ENCODE measurements around the gene FNBP1L. TPM values are rescaled to one million over a fixed set of nuclear protein-coding genes. Genes with fewer than 3 reads are reported as not detected.

Gene FNBP1L
- total RNA-seq, 2 experiments from 2014 or later: 0.13 TPM

GRCh38 chr1:93522721-93523120 is 74.8 kb downstream of the FNBP1L start:
- Histone ChIP-seq H4K20me1 (ENCODE audit: insufficient read depth, low read length) (no peaks in the 10 kb centered on the region), H3K79me2 (ENCODE audit: insufficient read depth, low read depth, low read length) (no peaks in the 10 kb centered on the region), H3K4me1 (ENCODE audit: insufficient read depth, low read length, poor library complexity, severe bottlenecking) (no peaks in the 10 kb centered on the region), H3K9me3 (ENCODE audit: low read length) (no peaks in the 10 kb centered on the region), H3K4me3 (ENCODE audit: low read depth, low read length, poor library complexity, severe bottlenecking) (no peak overlapping the region), H2AFZ (ENCODE audit: low read length) (no peak overlapping the region), H3K4me2 (ENCODE audit: low read length) (no peak overlapping the region), H3K27ac (ENCODE audit: low read depth, low read length, poor library complexity, severe bottlenecking) (no peak overlapping the region), H3K36me3 (ENCODE audit: insufficient read depth, low read length) (no peaks in the 10 kb centered on the region), H3K9me2 (ENCODE audit: insufficient read depth, low read length) (no peaks in the 10 kb centered on the region)
- TF ChIP-seq, protein P1, sequence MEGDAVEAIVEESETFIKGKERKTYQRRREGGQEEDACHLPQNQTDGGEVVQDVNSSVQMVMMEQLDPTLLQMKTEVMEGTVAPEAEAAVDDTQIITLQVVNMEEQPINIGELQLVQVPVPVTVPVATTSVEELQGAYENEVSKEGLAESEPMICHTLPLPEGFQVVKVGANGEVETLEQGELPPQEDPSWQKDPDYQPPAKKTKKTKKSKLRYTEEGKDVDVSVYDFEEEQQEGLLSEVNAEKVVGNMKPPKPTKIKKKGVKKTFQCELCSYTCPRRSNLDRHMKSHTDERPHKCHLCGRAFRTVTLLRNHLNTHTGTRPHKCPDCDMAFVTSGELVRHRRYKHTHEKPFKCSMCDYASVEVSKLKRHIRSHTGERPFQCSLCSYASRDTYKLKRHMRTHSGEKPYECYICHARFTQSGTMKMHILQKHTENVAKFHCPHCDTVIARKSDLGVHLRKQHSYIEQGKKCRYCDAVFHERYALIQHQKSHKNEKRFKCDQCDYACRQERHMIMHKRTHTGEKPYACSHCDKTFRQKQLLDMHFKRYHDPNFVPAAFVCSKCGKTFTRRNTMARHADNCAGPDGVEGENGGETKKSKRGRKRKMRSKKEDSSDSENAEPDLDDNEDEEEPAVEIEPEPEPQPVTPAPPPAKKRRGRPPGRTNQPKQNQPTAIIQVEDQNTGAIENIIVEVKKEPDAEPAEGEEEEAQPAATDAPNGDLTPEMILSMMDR (conservative IDR thresholded peaks at IDR 0.05; ENCODE audit: low read length): no peak
- TF ChIP-seq EZH2phosphoT487 (IDR thresholded peaks at IDR 0.05; ENCODE audit: borderline replicate concordance, low read depth, low read length): no peak
- no peak for DNase-seq (ENCODE audit: low spot score)
- intact Hi-C loops (cut with micrococcal nuclease; ENCODE audit: unreplicated experiment): no loop called here
- POLR2A ChIA-PET: interaction anchor here (1.6 kb wide), 1 partner anchor 178 kb away, joined by 3 read pairs; no protein-coding TSS in a partner anchor
- CTCF ChIA-PET (ENCODE audit: unreplicated experiment): no interaction called here
- BruUV-seq (replicated peaks): no TSS peak

GRCh38 chr1:93525431-93525830 is 77.5 kb downstream of the FNBP1L start:
- DNase-seq (ENCODE audit: low spot score): no peak
- CTCF ChIA-PET (ENCODE audit: unreplicated experiment): no interaction called here
- Histone ChIP-seq H3K9me2 (ENCODE audit: insufficient read depth, low read length) (no peaks in the 10 kb centered on the region), H2AFZ (ENCODE audit: low read length) (no peak overlapping the region), H3K27ac (ENCODE audit: low read depth, low read length, poor library complexity, severe bottlenecking) (no peak overlapping the region), H3K36me3 (ENCODE audit: insufficient read depth, low read length) (no peaks in the 10 kb centered on the region), H3K4me1 (ENCODE audit: insufficient read depth, low read length, poor library complexity, severe bottlenecking) (no peaks in the 10 kb centered on the region), H3K4me3 (ENCODE audit: low read depth, low read length, poor library complexity, severe bottlenecking) (no peak overlapping the region), H3K79me2 (ENCODE audit: insufficient read depth, low read depth, low read length) (no peaks in the 10 kb centered on the region), H3K4me2 (ENCODE audit: low read length) (no peak overlapping the region), H4K20me1 (ENCODE audit: insufficient read depth, low read length) (no peaks in the 10 kb centered on the region), H3K9me3 (ENCODE audit: low read length) (no peaks in the 10 kb centered on the region)
- no TSS peak for BruUV-seq (replicated peaks)
- intact Hi-C loops (cut with micrococcal nuclease; ENCODE audit: unreplicated experiment): no loop called here
- POLR2A ChIA-PET: no interaction called here
- TF ChIP-seq, protein P1 (conservative IDR thresholded peaks at IDR 0.05; ENCODE audit: low read length): no peak

DNA sequence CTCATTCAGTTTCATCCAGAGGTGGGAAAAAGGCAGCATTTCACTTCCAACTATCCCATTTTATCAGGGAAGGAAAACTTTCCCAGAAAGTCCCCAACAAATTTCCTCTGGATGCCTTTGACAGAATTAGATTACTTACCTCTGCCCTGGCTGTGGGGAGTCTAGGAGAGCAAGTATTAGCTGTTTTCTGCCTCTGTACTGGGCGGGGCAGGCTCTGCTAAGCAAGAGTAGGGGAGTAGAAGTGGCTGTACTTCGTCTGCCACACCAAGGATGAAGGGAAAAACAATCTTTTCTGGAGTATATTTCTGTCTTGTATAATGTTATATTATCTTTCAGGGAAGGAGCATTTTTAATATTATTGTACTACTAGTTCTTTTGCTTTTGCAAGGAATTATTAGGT is 78.5 kb downstream of the FNBP1L start:
- intact Hi-C loops (cut with micrococcal nuclease; ENCODE audit: unreplicated experiment): no loop called here
- TF ChIP-seq EZH2phosphoT487 (IDR thresholded peaks at IDR 0.05; ENCODE audit: borderline replicate concordance, low read depth, low read length): no peak
- TF ChIP-seq, protein P1 (conservative IDR thresholded peaks at IDR 0.05; ENCODE audit: low read length): no peak
- CTCF ChIA-PET (ENCODE audit: unreplicated experiment): no interaction called here

More for the DNA sequence above, 78.5 kb downstream of the FNBP1L start:
- no peaks in the 10 kb centered on the region for H3K36me3 ChIP-seq (ENCODE audit: insufficient read depth, low read length)
- H3K9me3 ChIP-seq (ENCODE audit: low read length): no peaks in the 10 kb centered on the region
- H3K4me3 ChIP-seq (ENCODE audit: low read depth, low read length, poor library complexity, severe bottlenecking): no peak overlapping the region
- no peak overlapping the region for H3K27ac ChIP-seq (ENCODE audit: low read depth, low read length, poor library complexity, severe bottlenecking)
- no peak for DNase-seq (ENCODE audit: low spot score)
- H3K4me1 ChIP-seq (ENCODE audit: insufficient read depth, low read length, poor library complexity, severe bottlenecking): no peaks in the 10 kb centered on the region
- no peak overlapping the region for H3K4me2 ChIP-seq (ENCODE audit: low read length)
- POLR2A ChIA-PET: interaction anchor here (0.6 kb wide), 1 partner anchor 290 kb away, joined by 3 read pairs; no protein-coding TSS in a partner anchor
- no peak overlapping the region for H2AFZ ChIP-seq (ENCODE audit: low read length)
- no peaks in the 10 kb centered on the region for H3K9me2 ChIP-seq (ENCODE audit: insufficient read depth, low read length)
- no peaks in the 10 kb centered on the region for H3K79me2 ChIP-seq (ENCODE audit: insufficient read depth, low read depth, low read length)
- no peaks in the 10 kb centered on the region for H4K20me1 ChIP-seq (ENCODE audit: insufficient read depth, low read length)
- BruUV-seq (replicated peaks): no TSS peak

All from OCI-LY7 (cell line).